IMR-90 (cell line): Measurements from ENCODE around the gene ONECUT2. TPM values are rescaled to one million over a fixed set of nuclear protein-coding genes. Genes with fewer than 3 reads are reported as not detected.

ENCODE experiments used
- ATAC-seq: fragments of 200-7000 bp; cut with Tn5 transposase; 2 replicates; pipeline ENCODE4 v1.9.1; 2020; ENCODE audit warnings: low read depth, mild to moderate bottlenecking, moderate library complexity
- BruUV-seq: library from RNA; stranded (reverse); fragments of 400-500 nt; replicated peaks from 2 replicates; lab custom pipeline; 2021; lab: Mats Ljungman, UMichigan
- CTCF ChIA-PET: fragments of 300-600 bp; formaldehyde crosslinking; extraction: SDS; loops from one replicate; lab custom pipeline; 2021; ENCODE audit warnings: antibody characterized with exemption; lab: Yijun Ruan, JAX
- POLR2A ChIA-PET: fragments of 300-600 bp; sonication (Branson Sonifier 250); formaldehyde crosslinking; loops from one replicate; lab custom pipeline; 2022; ENCODE audit warnings: antibody characterized with exemption; ENCODE audit not compliant: unreplicated experiment; lab: Charles Lee
- DNase-seq: peaks from one replicate; pipeline ENCODE4 v3.0.0; 2013
- H2AFZ ChIP-seq: replicated peaks from 2 replicates; pipeline ENCODE3; 2013; ENCODE audit warnings: low read length, mild to moderate bottlenecking; ENCODE audit not compliant: poor library complexity
- H2AK5ac ChIP-seq: 2 replicates; pipeline ENCODE4 v1.6.1; 2013; ENCODE audit warnings: low read depth, low read length, inconsistent platforms
- H2AK9ac ChIP-seq: replicated peaks from 2 replicates; pipeline ENCODE3; 2013; ENCODE audit warnings: mild to moderate bottlenecking, low read depth, low read length, moderate library complexity; ENCODE audit not compliant: poor library complexity
- H2BK120ac ChIP-seq: 2 replicates; pipeline ENCODE4 v1.6.1; 2013; ENCODE audit warnings: low read depth, low read length, inconsistent platforms
- H2BK15ac ChIP-seq: 3 replicates; pipeline ENCODE4 v1.6.1; 2013; ENCODE audit warnings: low read depth, low read length, inconsistent platforms
- H2BK20ac ChIP-seq: 2 replicates; pipeline ENCODE4 v1.6.1; 2013; ENCODE audit warnings: low read depth, mild to moderate bottlenecking, inconsistent platforms, low read length, moderate library complexity
- H2BK5ac ChIP-seq: 2 replicates; pipeline ENCODE4 v1.6.1; 2013; ENCODE audit warnings: mild to moderate bottlenecking, low read depth, low read length, inconsistent platforms; ENCODE audit not compliant: poor library complexity, severe bottlenecking
- H3K14ac ChIP-seq: replicated peaks from 2 replicates; pipeline ENCODE4 v1.6.1; 2013; ENCODE audit warnings: low read depth, low read length, inconsistent platforms
- H3K18ac ChIP-seq: 2 replicates; pipeline ENCODE4 v1.6.1; 2013; ENCODE audit warnings: low read depth, low read length, control low read depth
- H3K23ac ChIP-seq: 2 replicates; pipeline ENCODE4 v1.6.1; 2013; ENCODE audit warnings: low read depth, low read length, inconsistent platforms
- H3K27ac ChIP-seq: 2 replicates; pipeline ENCODE4 v1.5.1; 2013; ENCODE audit warnings: mild to moderate bottlenecking, control low read depth, low read length; ENCODE audit not compliant: insufficient read depth
- H3K27me3 ChIP-seq: 2 replicates; pipeline ENCODE4 v1.6.1; 2013; ENCODE audit warnings: low read length; ENCODE audit not compliant: control insufficient read depth, insufficient read depth
- H3K36me3 ChIP-seq: 2 replicates; pipeline ENCODE4 v1.6.1; 2013; ENCODE audit warnings: low read length, mixed read lengths; ENCODE audit not compliant: control insufficient read depth, insufficient read depth
- H3K4ac ChIP-seq: 2 replicates; pipeline ENCODE4 v1.6.1; 2013; ENCODE audit warnings: low read depth, low read length, inconsistent platforms
- H3K4me1 ChIP-seq: 2 replicates; pipeline ENCODE4 v1.6.1; 2013; ENCODE audit warnings: low read length, mixed read lengths; ENCODE audit not compliant: control insufficient read depth, insufficient read depth
- H3K4me2 ChIP-seq: 2 replicates; pipeline ENCODE4 v1.6.1; 2013; ENCODE audit warnings: low read depth, mild to moderate bottlenecking, control low read depth, low read length, moderate library complexity
- H3K4me3 ChIP-seq: 2 replicates; pipeline ENCODE4 v1.5.1; 2013; ENCODE audit warnings: low read depth, mild to moderate bottlenecking, control low read depth, low read length, moderate library complexity; ENCODE audit not compliant: insufficient read depth
- H3K56ac ChIP-seq: 2 replicates; pipeline ENCODE4 v1.6.1; 2013; ENCODE audit warnings: low read length, inconsistent platforms; ENCODE audit not compliant: insufficient read depth; ENCODE audit errors: extremely low read depth
- H3K79me1 ChIP-seq, 2 experiments: 2 replicates each; pipeline ENCODE4 v1.6.1; 2013; ENCODE audit warnings: low read length in 2 of 2, inconsistent platforms in 1 of 2, low read depth in 1 of 2
- H3K9ac ChIP-seq: 2 replicates; pipeline ENCODE4 v1.6.1; 2013; ENCODE audit warnings: low read depth, low read length, control low read depth
- H3K9me1 ChIP-seq: 2 replicates; pipeline ENCODE4 v1.6.1; 2013; ENCODE audit warnings: low read length, inconsistent platforms; ENCODE audit not compliant: insufficient read depth
- H3K9me3 ChIP-seq: 2 replicates; pipeline ENCODE4 v1.6.1; 2013; ENCODE audit warnings: low read length; ENCODE audit not compliant: control insufficient read depth, insufficient read depth
- H4K20me1 ChIP-seq: 2 replicates; pipeline ENCODE4 v1.6.1; 2013; ENCODE audit warnings: low read length, inconsistent platforms; ENCODE audit not compliant: insufficient read depth
- H4K5ac ChIP-seq: 2 replicates; pipeline ENCODE4 v1.6.1; 2013; ENCODE audit warnings: mild to moderate bottlenecking, low read depth, low read length, control low read depth
- H4K8ac ChIP-seq, 2 experiments: 2 replicates each; pipeline ENCODE4 v1.6.1; 2013; ENCODE audit warnings: low read depth in 2 of 2, low read length in 2 of 2, control low read depth in 1 of 2, inconsistent platforms in 1 of 2
- H4K91ac ChIP-seq: 2 replicates; pipeline ENCODE4 v1.6.1; 2013; ENCODE audit warnings: low read depth, low read length, inconsistent platforms; ENCODE audit not compliant: insufficient read depth
- BHLHE40 ChIP-seq: fragments of 150-350 bp; IDR thresholded peaks from 2 replicates; pipeline ENCODE4 v1.6.1; 2016; ENCODE audit warnings: mild to moderate bottlenecking, low read depth, low read length
- CTCF ChIP-seq: conservative IDR thresholded peaks from 2 replicates; pipeline ENCODE4 v1.5.1; 2012; ENCODE audit warnings: mild to moderate bottlenecking, low read depth, low read length, improper control_type of control experiment
- ELK1 ChIP-seq: fragments of 150-350 bp; IDR thresholded peaks from 2 replicates; pipeline ENCODE4 v1.6.1; 2016; ENCODE audit warnings: low read depth, mild to moderate bottlenecking, low read length, moderate library complexity, borderline replicate concordance
- MAZ ChIP-seq: IDR thresholded peaks from 2 replicates; pipeline ENCODE4 v1.6.1; 2012; ENCODE audit warnings: low read depth, mild to moderate bottlenecking, low read length, improper control_type of control experiment, moderate library complexity, borderline replicate concordance
- RCOR1 ChIP-seq: IDR thresholded peaks from 2 replicates; pipeline ENCODE4 v1.6.1; 2012; ENCODE audit warnings: mild to moderate bottlenecking, low read length, improper control_type of control experiment; ENCODE audit not compliant: insufficient replicate concordance
- RFX5 ChIP-seq: IDR thresholded peaks from 2 replicates; pipeline ENCODE4 v1.8.0; 2012; ENCODE audit warnings: low read depth, mild to moderate bottlenecking, low read length, moderate library complexity
- SMC3 ChIP-seq: fragments of 150-350 bp; IDR thresholded peaks from 2 replicates; pipeline ENCODE4 v1.6.1; 2016; ENCODE audit warnings: low read depth, mild to moderate bottlenecking, antibody characterized with exemption, low read length, moderate library complexity
- WGBS, 2 experiments: methylation state at CpG; one replicate each; pipeline versions ENCODE4 v1.1.5 to v1.1.7; 2013; ENCODE audit warnings: missing lambda C conversion rate in 2 of 2; ENCODE audit not compliant: insufficient read length in 1 of 2; ENCODE audit errors: extremely low coverage in 2 of 2; 5-methylcytosine and 5-hydroxymethylcytosine counted together
- dilution Hi-C: fragments of 300-500 bp; cut with HindIII; formaldehyde crosslinking; loops from one replicate; pipeline ENCODE4 v1.14.3; 2018; ENCODE audit warnings: low sequenced_read_pairs; ENCODE audit not compliant: unreplicated experiment
- in situ Hi-C: fragments of 300-500 bp; cut with MboI; formaldehyde crosslinking; loops from 3 replicates; pipeline ENCODE4 v1.14.3; 2019; ENCODE audit warnings: low sequenced_read_pairs, inconsistent platforms, mixed read lengths
- intact Hi-C: fragments of 100-400 bp; cut with micrococcal nuclease; formaldehyde crosslinking; loops from 2 replicates; pipeline ENCODE4 v1.10.0; 2022
- polyA plus RNA-seq, 3 experiments: library from polyadenylated mRNA; depleted of rRNA; stranded (reverse); fragments of >200 nt; gene quantifications; 2 replicates each; pipeline ENCODE4 v1.2.3, GENCODE V29; 2012; ENCODE audit warnings: low replicate concordance in 1 of 3
- total RNA-seq: library from RNA; depleted of rRNA; stranded (reverse); fragments of >200 nt; gene quantifications from 2 replicates; pipeline ENCODE4 v1.2.3, GENCODE V29; 2012

The ONECUT2 gene
- total and polyA plus RNA-seq, 2 of the 4 experiments (the other 2 are of a cell fraction), result under 0.01 to 0.02 TPM

- Histone ChIP-seq H3K23ac (no peak overlapping the region), H3K4me3 (no peak overlapping the region), H3K9me3 (no peaks in the 10 kb centered on the region), H3K4me1 (no peaks in the 10 kb centered on the region), H2BK15ac (no peak overlapping the region), H3K9me1 (no peaks in the 10 kb centered on the region), H3K56ac (no peak overlapping the region), H2BK120ac (no peak overlapping the region), H2BK20ac (no peak overlapping the region), H4K5ac (no peak overlapping the region), H3K27me3 (no peaks in the 10 kb centered on the region), H4K20me1 (no peaks in the 10 kb centered on the region; the same call in 1 of the 2 replicates), H3K9ac (no peak overlapping the region), H3K4me2 (no peak overlapping the region), H2AK9ac (no peak overlapping the region), H3K14ac (no peak overlapping the region), H3K36me3 (no peaks in the 10 kb centered on the region), H4K8ac (no peak overlapping the region), H3K4ac (no peak overlapping the region), H3K79me1 (no peaks in the 10 kb centered on the region), H2AFZ (no peak overlapping the region), H4K91ac (no peak overlapping the region), H3K27ac (no peak overlapping the region), H3K18ac (no peak overlapping the region), H2BK5ac (no peak overlapping the region), H2AK5ac (no peak overlapping the region)
- TF ChIP-seq ELK1 (no peak), RCOR1 (no peak), SMC3 (no peak), MAZ (no peak), RFX5 (no peak), BHLHE40 (no peak), CTCF (no peak)
- ATAC-seq (no peak), DNase-seq (no peak)
- intact Hi-C loops, result no loop called here
- dilution Hi-C loops, result no loop called here
- CTCF ChIA-PET, result no interaction called here
- WGBS, 2 experiments, result no CpG with 5 or more reads among the region's 3 CpGs
- BruUV-seq, result no TSS peak
- POLR2A ChIA-PET, result no interaction called here
- in situ Hi-C loops, result no loop called here
These were observed 26.6 kb downstream of the ONECUT2 start for GRCh38 chr18:57461652-57462269.
